Calu3 (cell line): ENCODE measurements around the gene RAI1. TPM values are rescaled to one million over a fixed set of nuclear protein-coding genes. Genes with fewer than 3 reads are reported as not detected.

Experiments
- BruUV-seq: library from RNA; stranded (reverse); fragments of 400-500 nt; replicated peaks from 2 replicates; lab custom pipeline; 2021; lab: Mats Ljungman, UMichigan
- CTCF ChIA-PET: fragments of 300-600 bp; sonication (Branson Sonifier 250); formaldehyde crosslinking; loops from one replicate; lab custom pipeline; 2022; ENCODE audit warnings: antibody characterized with exemption; lab: Charles Lee
- DNase-seq: peaks from one replicate; pipeline ENCODE4 v3.0.0; 2022
- H3K27ac Mint-ChIP-seq: one replicate; pipeline ENCODE4 v1.8.0; 2022; ENCODE audit warnings: mixed read lengths; ENCODE audit not compliant: unreplicated experiment
- H3K27me3 Mint-ChIP-seq: one replicate; pipeline ENCODE4 v1.8.0; 2022; ENCODE audit warnings: mixed read lengths; ENCODE audit not compliant: unreplicated experiment
- H3K36me3 Mint-ChIP-seq: one replicate; pipeline ENCODE4 v1.8.0; 2022; ENCODE audit warnings: mild to moderate bottlenecking, moderate library complexity, mixed read lengths; ENCODE audit not compliant: insufficient read depth, unreplicated experiment
- H3K4me1 Mint-ChIP-seq: one replicate; pipeline ENCODE4 v1.8.0; 2022; ENCODE audit warnings: mild to moderate bottlenecking, low read depth, mixed read lengths; ENCODE audit not compliant: unreplicated experiment
- H3K4me3 Mint-ChIP-seq: one replicate; pipeline ENCODE4 v1.8.0; 2022; ENCODE audit warnings: mild to moderate bottlenecking, low read depth, moderate library complexity, mixed read lengths; ENCODE audit not compliant: unreplicated experiment
- H3K9me3 Mint-ChIP-seq: one replicate; pipeline ENCODE4 v1.8.0; 2022; ENCODE audit warnings: low read depth, mixed read lengths; ENCODE audit not compliant: unreplicated experiment
- intact Hi-C: fragments of 100-400 bp; cut with micrococcal nuclease; formaldehyde crosslinking; loops from one replicate; pipeline ENCODE4 v1.10.0; 2022; ENCODE audit not compliant: unreplicated experiment
- total RNA-seq: library from RNA; stranded (reverse); gene quantifications from 2 replicates; pipeline ENCODE4 v1.2.3, GENCODE V29; 2022
- TF ChIP-seq, protein P1 (sequence below): fragments of 200-600 bp; IDR thresholded peaks from one replicate; pipeline ENCODE4 v1.8.0; 2022; ENCODE audit warnings: antibody characterized with exemption; ENCODE audit not compliant: unreplicated experiment

RAI1 gene
- total RNA-seq, 1 experiment from 2014 or later: 38.0 TPM

DNA sequence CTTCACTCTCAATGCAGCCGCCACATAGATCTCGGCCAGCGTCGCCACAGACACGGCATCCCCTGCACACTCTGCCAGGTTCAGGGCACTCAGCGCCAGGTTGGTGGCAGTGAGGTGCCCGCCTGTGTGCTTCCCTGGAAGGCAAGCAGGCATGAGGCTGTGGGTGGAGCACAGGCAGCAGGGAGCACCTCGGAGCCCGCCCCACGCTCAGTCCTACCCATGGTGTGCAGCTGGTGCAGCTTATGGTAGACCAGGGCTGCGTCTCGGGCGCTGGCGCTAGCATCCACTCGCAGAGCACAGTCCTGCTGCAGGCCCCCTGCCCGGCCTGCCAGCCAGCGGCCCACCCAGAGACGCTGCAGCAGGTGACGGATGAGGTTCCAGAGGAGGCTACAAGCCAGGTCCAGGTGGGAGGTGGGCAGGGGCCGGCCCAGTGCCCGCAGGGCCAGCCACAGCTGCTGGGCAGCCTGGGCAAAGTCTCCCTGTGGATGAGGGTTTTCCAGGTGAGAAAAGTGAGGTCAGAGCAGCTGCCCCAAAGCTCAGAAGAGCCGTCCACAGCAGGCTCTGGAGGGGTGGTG, 135.1 kb downstream of the RAI1 start:
- Mint-ChIP-seq H3K27ac (no peak overlapping the region), H3K36me3 (peaks cover 67% of the 10 kb centered on the region), H3K9me3 (no peaks in the 10 kb centered on the region), H3K27me3 (no peaks in the 10 kb centered on the region), H3K4me3 (no peak overlapping the region), H3K4me1 (peaks cover 23% of the 10 kb centered on the region)
- DNase-seq: no peak
- BruUV-seq: no TSS peak
- intact Hi-C loops: loop anchor here (10.0 kb wide), 1 partner anchor 48 kb away; no protein-coding TSS in a partner anchor
- TF ChIP-seq, protein P1, sequence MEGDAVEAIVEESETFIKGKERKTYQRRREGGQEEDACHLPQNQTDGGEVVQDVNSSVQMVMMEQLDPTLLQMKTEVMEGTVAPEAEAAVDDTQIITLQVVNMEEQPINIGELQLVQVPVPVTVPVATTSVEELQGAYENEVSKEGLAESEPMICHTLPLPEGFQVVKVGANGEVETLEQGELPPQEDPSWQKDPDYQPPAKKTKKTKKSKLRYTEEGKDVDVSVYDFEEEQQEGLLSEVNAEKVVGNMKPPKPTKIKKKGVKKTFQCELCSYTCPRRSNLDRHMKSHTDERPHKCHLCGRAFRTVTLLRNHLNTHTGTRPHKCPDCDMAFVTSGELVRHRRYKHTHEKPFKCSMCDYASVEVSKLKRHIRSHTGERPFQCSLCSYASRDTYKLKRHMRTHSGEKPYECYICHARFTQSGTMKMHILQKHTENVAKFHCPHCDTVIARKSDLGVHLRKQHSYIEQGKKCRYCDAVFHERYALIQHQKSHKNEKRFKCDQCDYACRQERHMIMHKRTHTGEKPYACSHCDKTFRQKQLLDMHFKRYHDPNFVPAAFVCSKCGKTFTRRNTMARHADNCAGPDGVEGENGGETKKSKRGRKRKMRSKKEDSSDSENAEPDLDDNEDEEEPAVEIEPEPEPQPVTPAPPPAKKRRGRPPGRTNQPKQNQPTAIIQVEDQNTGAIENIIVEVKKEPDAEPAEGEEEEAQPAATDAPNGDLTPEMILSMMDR: no peak
- CTCF ChIA-PET: no interaction called here

DNA sequence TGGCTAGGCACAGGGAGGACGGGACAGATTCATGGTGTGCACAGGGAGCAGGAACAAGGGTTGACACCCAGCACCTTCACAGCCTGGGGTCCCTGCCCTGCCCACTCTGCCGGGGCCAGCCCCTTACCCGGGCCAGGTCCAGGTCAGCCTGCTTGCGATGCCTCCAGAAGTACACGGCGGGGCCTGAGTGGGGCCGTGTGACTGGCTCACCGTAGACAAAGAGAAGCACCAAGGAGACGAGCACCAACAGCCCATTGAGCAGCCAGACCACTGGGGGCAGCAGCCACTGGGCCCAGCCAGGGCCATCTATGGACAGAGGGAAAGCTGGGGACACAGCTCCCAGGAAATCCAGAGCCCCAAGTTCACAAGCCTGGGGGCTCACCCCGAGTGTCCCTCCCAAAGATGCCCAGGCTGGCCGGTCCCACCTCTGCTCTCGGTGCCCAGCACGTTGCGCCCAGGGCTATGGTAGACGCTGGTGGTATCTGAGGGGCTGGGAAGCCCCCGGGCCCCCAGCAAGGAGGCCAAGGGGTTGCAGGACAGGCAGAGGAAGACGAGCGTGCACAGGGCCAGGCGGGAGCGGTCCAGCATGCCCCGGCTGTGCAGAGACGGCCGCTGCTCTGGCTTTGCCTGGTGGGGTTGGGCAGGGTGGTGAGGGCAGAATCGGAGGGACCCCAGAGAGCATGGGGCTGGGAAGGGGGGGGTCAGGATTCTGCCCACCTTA, 135.7 kb downstream of the RAI1 start:
- intact Hi-C loops: loop anchor here (10.0 kb wide), 1 partner anchor 48 kb away; no protein-coding TSS in a partner anchor
- no peak for DNase-seq
- no TSS peak for BruUV-seq
- Mint-ChIP-seq H3K36me3 (peaks cover 61% of the 10 kb centered on the region), H3K4me1 (peaks cover 23% of the 10 kb centered on the region), H3K4me3 (no peak overlapping the region), H3K9me3 (no peaks in the 10 kb centered on the region), H3K27ac (no peak overlapping the region), H3K27me3 (no peaks in the 10 kb centered on the region)
- TF ChIP-seq, protein P1: no peak
- CTCF ChIA-PET: no interaction called here

DNA sequence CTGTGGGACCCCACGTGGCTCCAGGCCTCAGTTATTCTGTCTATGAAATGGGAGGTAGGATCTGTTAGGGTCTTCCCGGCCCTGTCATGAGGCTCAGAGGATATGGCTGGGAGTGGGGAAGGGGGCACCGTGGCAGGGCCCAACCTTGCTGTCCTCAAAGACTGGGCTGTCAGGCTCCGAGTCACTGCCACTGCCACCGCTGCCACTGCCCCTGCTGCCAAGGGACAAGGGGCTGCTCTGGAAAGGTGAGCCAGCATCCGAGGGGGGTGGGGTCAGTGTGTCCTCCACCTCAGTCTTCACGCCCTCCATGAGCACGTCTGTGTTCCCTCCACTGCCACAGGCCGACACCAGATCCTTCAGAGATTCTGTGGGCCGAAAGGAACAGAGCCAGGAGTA, 136.3 kb downstream of the RAI1 start:
- Mint-ChIP-seq H3K36me3 (peaks cover 61% of the 10 kb centered on the region), H3K9me3 (no peaks in the 10 kb centered on the region), H3K27ac (no peak overlapping the region), H3K27me3 (no peaks in the 10 kb centered on the region), H3K4me3 (no peak overlapping the region), H3K4me1 (peaks cover 28% of the 10 kb centered on the region)
- TF ChIP-seq, protein P1: no peak
- intact Hi-C loops: loop anchor here (10.0 kb wide), 1 partner anchor 47 kb away; no protein-coding TSS in a partner anchor
- no peak for DNase-seq
- no TSS peak for BruUV-seq
- CTCF ChIA-PET: no interaction called here

DNA sequence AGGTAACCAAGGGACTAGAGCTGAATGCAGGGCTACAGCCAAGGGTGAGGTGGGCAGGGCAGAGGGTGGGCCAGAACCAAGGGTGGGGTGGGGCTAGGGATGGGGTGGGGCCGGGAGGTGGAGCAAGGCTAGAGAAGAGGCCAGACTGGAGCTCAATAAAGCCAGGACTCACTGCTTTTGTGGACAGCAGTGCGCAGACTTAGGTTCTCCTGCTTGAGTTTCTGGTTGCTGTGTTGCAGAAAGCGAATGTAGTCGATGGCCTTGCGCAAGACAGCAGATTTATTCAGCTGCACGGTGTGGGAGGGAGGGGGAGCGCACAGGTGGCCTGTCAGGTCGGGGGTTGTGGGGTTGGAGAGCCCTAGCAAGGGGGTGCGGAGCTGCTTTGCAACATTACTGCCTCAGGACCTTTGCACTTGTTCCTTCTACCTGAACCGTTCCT, 136.8 kb downstream of the RAI1 start:
- BruUV-seq: no TSS peak
- H3K4me3 Mint-ChIP-seq: no peak overlapping the region
- CTCF ChIA-PET: no interaction called here
- DNase-seq: no peak
- H3K9me3 Mint-ChIP-seq: no peaks in the 10 kb centered on the region
- peaks cover 33% of the 10 kb centered on the region for H3K4me1 Mint-ChIP-seq
- no peak overlapping the region for H3K27ac Mint-ChIP-seq
- no peaks in the 10 kb centered on the region for H3K27me3 Mint-ChIP-seq
- H3K36me3 Mint-ChIP-seq: peaks cover 62% of the 10 kb centered on the region
- TF ChIP-seq, protein P1: no peak
- intact Hi-C loops: loop anchor here (10.0 kb wide), 1 partner anchor 47 kb away; no protein-coding TSS in a partner anchor
